RPMI8226 (cell line): ENCODE data around the gene STK24.

Source experiments
- DNase-seq: peaks from one replicate; pipeline ENCODE4 v3.0.0-alpha.2; 2015

STK24 gene

GRCh38 chr13:98398581-98398980 is 178.3 kb downstream of the STK24 start:
- DNase-seq = no peak

DNA sequence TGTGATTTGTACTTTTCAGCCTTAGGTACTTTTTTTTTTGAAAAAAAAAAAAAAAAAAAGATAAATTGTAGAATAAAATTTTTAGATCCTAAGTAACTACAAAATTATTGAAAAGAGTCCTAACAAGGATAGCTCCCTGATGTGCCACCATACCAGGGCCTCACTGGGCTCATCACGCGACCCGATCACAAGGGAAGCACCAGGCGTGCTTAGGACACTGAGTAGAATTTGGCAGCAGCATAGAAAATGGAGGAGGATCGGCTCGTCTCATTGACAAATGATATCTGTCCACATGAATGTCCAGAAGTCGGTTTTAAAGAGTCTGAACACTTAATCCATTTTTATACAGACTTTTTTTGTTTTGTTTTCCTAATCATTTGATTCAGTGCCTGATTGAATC is 179.0 kb downstream of the STK24 start:
- no peak for DNase-seq

DNA sequence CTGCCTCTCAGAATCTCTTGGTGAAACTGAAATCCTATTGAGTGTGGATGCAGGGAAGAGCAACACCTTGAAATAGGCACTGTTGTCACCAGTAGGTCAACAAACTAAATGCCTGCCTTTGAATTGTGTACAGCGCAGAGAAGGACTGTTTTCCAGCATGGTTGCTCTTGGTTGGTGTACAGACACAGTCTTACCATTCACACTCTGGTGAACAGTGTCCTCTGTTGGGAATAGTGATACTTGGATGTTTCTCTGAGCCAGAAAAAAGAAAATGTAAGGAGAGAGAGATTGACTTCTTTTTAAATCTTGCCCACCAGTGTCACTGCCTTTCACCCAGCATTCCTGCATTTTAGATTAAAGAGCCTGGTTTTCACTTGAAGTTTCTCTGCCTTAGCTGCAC is 179.7 kb downstream of the STK24 start:
- no peak for DNase-seq

DNA sequence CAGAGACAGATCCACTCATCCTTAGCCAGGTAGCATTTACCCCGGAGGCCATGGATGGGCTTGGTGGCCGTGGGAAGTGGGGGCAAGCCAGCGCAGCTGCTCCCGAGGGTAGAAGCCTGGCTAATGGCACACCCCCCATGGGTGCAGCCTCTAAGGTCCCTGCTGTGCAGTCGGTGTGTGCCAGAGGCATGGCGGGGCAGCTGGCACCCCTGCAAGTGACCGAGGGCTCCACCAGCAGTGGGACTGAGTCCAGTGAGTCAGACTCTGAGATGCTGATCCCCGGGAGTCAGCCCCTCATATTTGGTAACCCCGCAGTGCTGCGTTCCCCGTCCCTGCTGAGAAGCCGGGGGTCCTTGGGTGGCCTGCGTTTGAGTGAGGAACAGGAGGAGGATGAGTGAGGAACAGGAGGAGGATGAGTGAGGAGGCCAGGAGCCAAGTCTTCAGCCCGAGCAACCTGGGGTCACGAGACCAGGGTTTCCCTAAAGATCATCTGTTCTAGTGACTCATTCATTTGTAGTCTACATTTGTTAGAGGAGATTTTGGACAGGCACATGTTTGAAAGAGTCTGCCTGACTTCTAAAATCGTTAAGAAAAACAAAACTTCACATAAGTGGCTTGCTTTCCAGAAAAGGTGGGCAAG is 180.7 kb downstream of the STK24 start:
- no peak for DNase-seq
